SH-SY5Y (cell line): Measurements from ENCODE around the gene NCK1.

Source experiments
- GATA2 ChIP-seq: IDR thresholded peaks from 2 replicates; pipeline ENCODE4 v1.6.1; 2011; ENCODE audit warnings: mild to moderate bottlenecking, low read depth, low read length
- GATA3 ChIP-seq: IDR thresholded peaks from 2 replicates; pipeline ENCODE4 v1.6.1; 2011; ENCODE audit warnings: low read depth, mild to moderate bottlenecking, low read length, moderate library complexity

DNA sequence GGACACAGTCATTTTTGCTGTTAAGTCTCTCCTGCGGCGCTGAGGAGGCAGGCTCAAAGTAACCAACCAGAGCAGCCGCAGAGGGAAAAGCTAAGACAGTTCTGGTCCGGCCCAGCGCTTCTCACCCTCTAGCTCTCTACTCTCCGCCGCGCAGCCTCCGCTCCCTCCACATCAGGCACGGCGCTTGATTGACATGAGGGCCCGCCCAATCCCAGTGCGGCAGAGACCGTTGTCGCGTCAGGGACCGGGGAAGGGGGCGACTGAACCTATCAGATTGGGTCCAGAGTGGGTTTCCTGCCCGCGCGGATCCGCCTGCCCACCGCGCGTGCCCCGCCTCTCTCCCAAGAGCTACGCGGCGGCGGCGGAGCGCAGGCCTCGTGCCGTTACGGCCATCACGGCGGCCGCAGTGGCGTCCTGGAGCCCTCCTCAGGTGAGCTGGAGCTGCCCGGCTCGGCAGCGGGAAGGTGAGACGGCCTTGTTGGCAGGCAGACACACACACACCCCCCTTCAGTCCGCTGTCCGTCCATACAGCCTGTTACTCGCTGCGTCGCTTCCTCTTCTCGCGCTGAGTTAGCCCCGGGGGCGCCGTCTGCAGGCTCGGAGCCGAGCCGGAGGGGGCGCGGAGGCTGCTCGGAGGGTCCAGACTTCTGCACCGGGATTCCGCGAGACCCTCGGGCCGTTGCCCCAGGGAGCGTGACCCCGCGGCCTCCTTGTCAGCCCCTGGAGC, at the start of gene NCK1:
- TF ChIP-seq GATA2 (no peak), GATA3 (no peak)
